Pancreas (tissue), 10 donors: ENCODE results near the gene UGDH. TPM values are rescaled to one million over a fixed set of nuclear protein-coding genes. Genes with fewer than 3 reads are reported as not detected.
"Not testable (repeated sequence)": the region's sequence is repeated elsewhere in the genome, so short reads cannot be mapped to it uniquely, and the experiment has no call there.

ENCODE experiments used
- ATAC-seq, 4 donors: fragments of 200-7000 bp; cut with Tn5 transposase; one replicate each; pipeline versions ENCODE4 v1.8.0 to v1.9.1; 2020; ENCODE audit warnings: mild to moderate bottlenecking in 4 of 4, moderate library complexity in 4 of 4
- DNase-seq, 6 donors: peaks; one replicate each; pipeline ENCODE4 v3.0.0-alpha.2; 2020
- FAIRE-seq: peaks from 2 replicates; lab custom pipeline; 2012; peaks lifted over from hg19 to GRCh38; lab: Jason Lieb, UNC
- H3K27ac ChIP-seq, 4 donors: fragments of 200-600 bp; sonication (generic); 1 replicate in 3 of 4; 2 replicates in 1 of 4; pipeline versions ENCODE4 v1.5.0 to v1.8.0; 2020
- H3K27me3 ChIP-seq, 4 donors: fragments of 200-600 bp; one replicate each; pipeline ENCODE4 v1.8.0; 2021
- H3K36me3 ChIP-seq, 3 donors: fragments of 200-600 bp; sonication (generic) in 1 of 3; one replicate each; pipeline versions ENCODE4 v1.5.0 to v1.8.0; 2020 to 2021
- H3K4me1 ChIP-seq, 3 donors: fragments of 200-600 bp; one replicate each; pipeline ENCODE4 v1.8.0; 2021
- H3K4me3 ChIP-seq, 4 donors: fragments of 200-600 bp; sonication (generic) in 2 of 4; one replicate each; pipeline versions ENCODE4 v1.5.0 to v1.8.0; 2020 to 2021
- H3K9me3 ChIP-seq, 4 donors: fragments of 200-600 bp; one replicate each; pipeline ENCODE4 v1.8.0; 2021
- CTCF ChIP-seq, 4 donors: fragments of 200-600 bp; sonication (generic) in 3 of 4; IDR thresholded peaks; one replicate each; pipeline versions ENCODE4 v1.5.0 to v1.8.0; 2021; ENCODE audit warnings: antibody characterized with exemption in 4 of 4
- WGBS, 2 donors: extraction: QIAGEN DNeasy Blood & Tissue Kit; methylation state at CpG; one replicate each; pipeline ENCODE4 v1.1.7; 2013; 5-methylcytosine and 5-hydroxymethylcytosine counted together
- intact Hi-C, 3 donors: fragments of 100-400 bp; cut with DNase I; formaldehyde crosslinking; loops; one replicate each; pipeline versions ENCODE4 v1.11.1 to v1.14.2; 2022
- polyA plus RNA-seq, 2 donors: library from polyadenylated mRNA; stranded (reverse); fragments of 200-250 nt; gene quantifications; one replicate each; pipeline ENCODE4 v1.2.3, GENCODE V29; 2013
- total RNA-seq, 6 donors: library from RNA; stranded (reverse); fragmentation: NEBNext Ultra II Directional in 4 of 6; extraction: Animal tissue kit (Norgen Biotek cat#: 25700) in 4 of 6; gene quantifications; one replicate each; pipeline versions ENCODE4 v1.2.1 to v1.2.4, GENCODE V29; 2021 to 2023
- donor health status: healthy with polysubstance abuse.
- donor health status: DM: no; HTN: no; CAD: no; lungs with moderate emphysema.
- donor health status: DM: no; HTN: no; CAD: no.
- donor health status: control.
- donor health status: control.
- donor health status: Bipolar disorder and iron deficiency.
- donor health status: DM: yes; HTN: yes; CAD: no.
- donor health status: DM: no; HTN: no; CAD: no.
- donor health status: DM: no; HTN: no; CAD: no.
- donor health status: DM: yes; HTN: yes; CAD: no.

The UGDH gene
- total and polyA plus RNA-seq, 8 donors: 7.0 to 84.8 (median 39.2) TPM

- FAIRE-seq (no peak), ATAC-seq (no peak), DNase-seq (no peak)
- H3K27me3 ChIP-seq: no peaks in the 10 kb centered on the region
- intact Hi-C loops: no loop called here
- no peak overlapping the region for H3K27ac ChIP-seq
- no peak overlapping the region for H3K4me3 ChIP-seq
- TF ChIP-seq CTCF (IDR thresholded peaks at IDR 0.05): no peak
- H3K9me3 ChIP-seq: no peaks in the 10 kb centered on the region
- H3K36me3 ChIP-seq: peaks cover 0 to 8% (median 0%) of the 10 kb centered on the region in 3 donors
- H3K4me1 ChIP-seq: peaks cover 11 to 25% (median 18%) of the 10 kb centered on the region in 3 donors
- 91 to 92% methylated on average over 3 of the region's 3 CpGs for WGBS, 2 donors
These were observed 28.2 kb upstream of the UGDH start for GRCh38 chr4:39555472-39555871.

GRCh38 chr4:39548425-39549067 lies 21.3 kb upstream of the UGDH start:
- Histone ChIP-seq H3K27me3 (no peaks in the 10 kb centered on the region), H3K4me3 (no peak overlapping the region), H3K4me1 (no peaks in the 10 kb centered on the region), H3K36me3 (peaks cover 0 to under 1% (median 0%) of the 10 kb centered on the region in 3 donors), H3K9me3 (no peaks in the 10 kb centered on the region), H3K27ac (no peak overlapping the region)
- 87 to 96% methylated on average over 3 of the region's 3 CpGs for WGBS, 2 donors
- no peak for TF ChIP-seq CTCF (IDR thresholded peaks at IDR 0.05)
- no peak for DNase-seq
- peak in 1 of 4 donors; percentile 22 for ATAC-seq
- FAIRE-seq: no peak
- intact Hi-C loops: no loop called here

- Histone ChIP-seq H3K36me3 (no peaks in the 10 kb centered on the region), H3K4me3 (no peak overlapping the region), H3K27me3 (no peaks in the 10 kb centered on the region), H3K4me1 (peaks cover 5 to 12% (median 7%) of the 10 kb centered on the region in 3 donors), H3K9me3 (no peaks in the 10 kb centered on the region), H3K27ac (no peak overlapping the region)
- ATAC-seq (no peak), FAIRE-seq (no peak), DNase-seq (no peak)
- WGBS, 2 donors: 4 to 13% methylated on average over 1 of the region's 1 CpG
- intact Hi-C loops: no loop called here
- TF ChIP-seq CTCF (IDR thresholded peaks at IDR 0.05): no peak
These were observed 17.5 kb upstream of the UGDH start for GRCh38 chr4:39544580-39545315.

GRCh38 chr4:39544080-39544479 lies 16.8 kb upstream of the UGDH start:
- WGBS, 2 donors: 78 to 82% methylated on average over 4 of the region's 4 CpGs
- H3K27ac ChIP-seq, H3K36me3 ChIP-seq, H3K4me3 ChIP-seq, intact Hi-C loops, FAIRE-seq, H3K9me3 ChIP-seq, DNase-seq, H3K27me3 ChIP-seq: not testable (repeated sequence)
- peak in 2 of 4 donors; percentile 5 to 9 for ATAC-seq
- H3K4me1 ChIP-seq: peaks cover 5 to 15% (median 7%) of the 10 kb centered on the region in 3 donors

GRCh38 chr4:39543034-39543433 lies 15.8 kb upstream of the UGDH start:
- no peak overlapping the region for H3K27ac ChIP-seq
- ATAC-seq: peak; percentile 28 to 58 (median 42)
- FAIRE-seq: no peak
- no peak overlapping the region for H3K4me3 ChIP-seq
- no peak for TF ChIP-seq CTCF (IDR thresholded peaks at IDR 0.05)
- H3K27me3 ChIP-seq: no peaks in the 10 kb centered on the region
- WGBS, 2 donors: 36 to 40% methylated on average over 5 of the region's 5 CpGs
- DNase-seq: no peak
- H3K4me1 ChIP-seq: peaks cover 5 to 16% (median 7%) of the 10 kb centered on the region in 3 donors
- intact Hi-C loops: no loop called here
- no peaks in the 10 kb centered on the region for H3K36me3 ChIP-seq
- no peaks in the 10 kb centered on the region for H3K9me3 ChIP-seq
